HepG2 (cell line): ENCODE results near the gene FAF1. TPM values are rescaled to one million over a fixed set of nuclear protein-coding genes. Genes with fewer than 3 reads are reported as not detected.
A peak's percentile ranks its signal among the peaks of the same experiment; 100 is the strongest.

Experiments used
- HHEX ChIP-seq: IDR thresholded peaks from 2 replicates; pipeline ENCODE4 v1.6.1; 2016; ENCODE audit warnings: control low read depth
- KDM2A ChIP-seq: sonication (generic); formaldehyde crosslinking; IDR thresholded peaks from 2 replicates; pipeline ENCODE4 v1.4.0; 2020; ENCODE audit warnings: low read depth, missing genetic modification reagents, borderline replicate concordance
- NFE2 ChIP-seq: sonication (generic); formaldehyde crosslinking; IDR thresholded peaks from 2 replicates; pipeline ENCODE4 v1.4.0; 2020; ENCODE audit warnings: missing genetic modification reagents
- POLR2A ChIP-seq, 2 experiments: IDR thresholded peaks; 2 replicates each; pipeline ENCODE4 v1.6.1; 2011; ENCODE audit warnings: low read depth in 2 of 2, low read length in 2 of 2, mild to moderate bottlenecking in 1 of 2, moderate library complexity in 1 of 2; ENCODE audit not compliant: insufficient read depth in 1 of 2
- PTBP1 ChIP-seq: fragments of 200-400 bp; formaldehyde crosslinking; IDR thresholded peaks from 2 replicates; pipeline ENCODE4 v1.6.1; 2018; ENCODE audit warnings: low read length, low read depth; ENCODE audit not compliant: poor library complexity, severe bottlenecking
- SAFB2 ChIP-seq: sonication (generic); formaldehyde crosslinking; IDR thresholded peaks from 2 replicates; pipeline ENCODE4 v1.5.1; 2020; ENCODE audit warnings: missing genetic modification reagents, low read depth, mild to moderate bottlenecking, borderline replicate concordance
- ZNF251 ChIP-seq: sonication (generic); formaldehyde crosslinking; IDR thresholded peaks from 2 replicates; pipeline ENCODE4 v1.9.0; 2021; ENCODE audit warnings: mild to moderate bottlenecking, missing genetic modification reagents
- ZNF253 ChIP-seq: sonication (generic); formaldehyde crosslinking; IDR thresholded peaks from 2 replicates; pipeline ENCODE4 v1.8.0; 2022; ENCODE audit warnings: mild to moderate bottlenecking, missing genetic modification reagents, borderline replicate concordance
- ZNF776 ChIP-seq: sonication (generic); formaldehyde crosslinking; IDR thresholded peaks from 2 replicates; pipeline ENCODE4 v1.4.0; 2020; ENCODE audit warnings: mild to moderate bottlenecking, missing genetic modification reagents
- ZNF792 ChIP-seq: IDR thresholded peaks from 2 replicates; pipeline ENCODE4 v1.6.1; 2016
- polyA plus RNA-seq, 8 experiments: library from polyadenylated mRNA; depleted of rRNA in 3 of 8; stranded (reverse) in 7 of 8; unstranded in 1 of 8; fragments of >200 nt; fragmentation: Illumina TruSeq in 4 of 8; extraction: Trizol in 4 of 8; gene quantifications; 2 replicates each; pipeline versions ENCODE4 v1.2.1 to v1.2.3, GENCODE V29; 2011 to 2016; ENCODE audit warnings: low read depth in 4 of 8, missing spikeins in 1 of 8, mixed read lengths in 1 of 8; ENCODE audit not compliant: insufficient read depth in 1 of 8
- total RNA-seq, 5 experiments: library from RNA; depleted of rRNA; stranded (reverse); fragments of >200 nt; fragmentation: Illumina TruSeq; extraction: Trizol; gene quantifications; 2 replicates each; pipeline ENCODE4 v1.2.3, GENCODE V29; 2016; ENCODE audit warnings: low read depth in 1 of 5
- TF ChIP-seq, protein P1 (sequence below): sonication (generic); formaldehyde crosslinking; IDR thresholded peaks from 2 replicates; pipeline ENCODE4 v1.4.0; 2020; ENCODE audit warnings: missing genetic modification reagents
- TF ChIP-seq, protein P2 (sequence below): IDR thresholded peaks from 2 replicates; pipeline ENCODE4 v1.6.1; 2016
- TF ChIP-seq, protein P3 (sequence below): IDR thresholded peaks from 2 replicates; pipeline ENCODE4 v1.4.0; 2020; ENCODE audit warnings: mild to moderate bottlenecking, missing genetic modification reagents
- TF ChIP-seq, protein P4 (sequence below): sonication (generic); formaldehyde crosslinking; conservative IDR thresholded peaks from 2 replicates; pipeline ENCODE4 v1.4.0; 2020; ENCODE audit warnings: mild to moderate bottlenecking, missing genetic modification reagents, moderate library complexity
- TF ChIP-seq, protein P5 (sequence below): sonication (generic); formaldehyde crosslinking; IDR thresholded peaks from 2 replicates; pipeline ENCODE4 v1.4.0; 2020; ENCODE audit warnings: missing genetic modification reagents

FAF1 gene
- total and polyA plus RNA-seq, 2 of the 13 experiments (the other 11 are each of a cell fraction or from before 2014, with no cell fraction given): 19.4 to 63.3 TPM

DNA sequence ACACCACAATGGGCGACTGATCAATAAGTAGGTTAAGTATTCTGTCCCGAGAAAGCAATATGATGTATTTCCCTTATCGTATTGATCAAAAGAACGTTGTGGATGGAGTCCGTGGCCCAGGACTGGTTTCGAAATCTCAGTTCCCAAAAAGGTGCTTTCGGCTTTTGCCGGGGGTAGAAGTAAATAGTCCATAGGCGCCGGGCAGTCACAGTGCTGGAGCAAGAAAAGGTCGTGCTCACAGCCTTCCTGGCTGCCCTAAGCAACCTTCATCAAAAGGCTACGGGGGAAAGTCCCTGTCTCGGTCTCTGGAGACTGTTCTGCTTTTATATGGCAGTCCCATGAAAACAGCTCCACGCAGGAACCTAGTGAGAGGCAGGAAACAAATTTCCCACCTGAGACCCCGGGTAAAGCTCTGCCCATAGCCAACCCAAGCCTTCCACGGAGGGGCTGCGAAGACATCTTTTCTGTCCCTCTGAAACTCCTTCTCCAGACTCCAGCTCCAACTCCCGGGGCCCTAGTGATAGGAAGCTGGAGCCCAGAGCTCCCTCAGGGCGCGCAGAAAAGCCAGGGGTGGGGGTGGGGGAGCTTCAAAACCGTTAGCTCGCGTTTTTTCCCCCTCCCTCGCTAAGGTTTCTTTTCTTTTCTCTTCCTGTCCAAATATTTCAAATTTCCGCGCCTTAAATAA lies 17.0 kb upstream of the FAF1 start (continued):
- TF ChIP-seq, protein P1, sequence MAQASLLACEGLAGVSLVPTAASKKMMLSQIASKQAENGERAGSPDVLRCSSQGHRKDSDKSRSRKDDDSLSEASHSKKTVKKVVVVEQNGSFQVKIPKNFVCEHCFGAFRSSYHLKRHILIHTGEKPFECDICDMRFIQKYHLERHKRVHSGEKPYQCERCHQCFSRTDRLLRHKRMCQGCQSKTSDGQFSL (CRISPR knock-in tag): no peak
- TF ChIP-seq SAFB2 (CRISPR knock-in tag) (no peak; the same call in 1 of the 2 replicates), NFE2 (no peak), ZNF251 (CRISPR knock-in tag) (no peak), ZNF253 (CRISPR knock-in tag) (no peak), PTBP1 (no peak), ZNF792 (CRISPR knock-in tag) (0 out of 2 replicates have a peak, but pooled peaks have one; percentile 23), HHEX (CRISPR knock-in tag) (no peak), KDM2A (CRISPR knock-in tag) (no peak), POLR2A (IDR thresholded peaks at IDR 0.05; ENCODE audit: insufficient read depth in 1 of 2, low read depth in 2 of 2, low read length in 2 of 2) (peak in 1 of 2 experiments; percentile 46; a peak in 1 of 4 replicates), ZNF776 (CRISPR knock-in tag) (peak; percentile 6; the same call in 1 of the 2 replicates)
- TF ChIP-seq, protein P2, sequence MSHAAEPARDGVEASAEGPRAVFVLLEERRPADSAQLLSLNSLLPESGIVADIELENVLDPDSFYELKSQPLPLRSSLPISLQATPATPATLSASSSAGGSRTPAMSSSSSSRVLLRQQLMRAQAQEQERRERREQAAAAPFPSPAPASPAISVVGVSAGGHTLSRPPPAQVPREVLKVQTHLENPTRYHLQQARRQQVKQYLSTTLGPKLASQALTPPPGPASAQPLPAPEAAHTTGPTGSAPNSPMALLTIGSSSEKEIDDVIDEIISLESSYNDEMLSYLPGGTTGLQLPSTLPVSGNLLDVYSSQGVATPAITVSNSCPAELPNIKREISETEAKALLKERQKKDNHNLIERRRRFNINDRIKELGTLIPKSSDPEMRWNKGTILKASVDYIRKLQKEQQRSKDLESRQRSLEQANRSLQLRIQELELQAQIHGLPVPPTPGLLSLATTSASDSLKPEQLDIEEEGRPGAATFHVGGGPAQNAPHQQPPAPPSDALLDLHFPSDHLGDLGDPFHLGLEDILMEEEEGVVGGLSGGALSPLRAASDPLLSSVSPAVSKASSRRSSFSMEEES (CRISPR knock-in tag): no peak
- TF ChIP-seq, protein P3, sequence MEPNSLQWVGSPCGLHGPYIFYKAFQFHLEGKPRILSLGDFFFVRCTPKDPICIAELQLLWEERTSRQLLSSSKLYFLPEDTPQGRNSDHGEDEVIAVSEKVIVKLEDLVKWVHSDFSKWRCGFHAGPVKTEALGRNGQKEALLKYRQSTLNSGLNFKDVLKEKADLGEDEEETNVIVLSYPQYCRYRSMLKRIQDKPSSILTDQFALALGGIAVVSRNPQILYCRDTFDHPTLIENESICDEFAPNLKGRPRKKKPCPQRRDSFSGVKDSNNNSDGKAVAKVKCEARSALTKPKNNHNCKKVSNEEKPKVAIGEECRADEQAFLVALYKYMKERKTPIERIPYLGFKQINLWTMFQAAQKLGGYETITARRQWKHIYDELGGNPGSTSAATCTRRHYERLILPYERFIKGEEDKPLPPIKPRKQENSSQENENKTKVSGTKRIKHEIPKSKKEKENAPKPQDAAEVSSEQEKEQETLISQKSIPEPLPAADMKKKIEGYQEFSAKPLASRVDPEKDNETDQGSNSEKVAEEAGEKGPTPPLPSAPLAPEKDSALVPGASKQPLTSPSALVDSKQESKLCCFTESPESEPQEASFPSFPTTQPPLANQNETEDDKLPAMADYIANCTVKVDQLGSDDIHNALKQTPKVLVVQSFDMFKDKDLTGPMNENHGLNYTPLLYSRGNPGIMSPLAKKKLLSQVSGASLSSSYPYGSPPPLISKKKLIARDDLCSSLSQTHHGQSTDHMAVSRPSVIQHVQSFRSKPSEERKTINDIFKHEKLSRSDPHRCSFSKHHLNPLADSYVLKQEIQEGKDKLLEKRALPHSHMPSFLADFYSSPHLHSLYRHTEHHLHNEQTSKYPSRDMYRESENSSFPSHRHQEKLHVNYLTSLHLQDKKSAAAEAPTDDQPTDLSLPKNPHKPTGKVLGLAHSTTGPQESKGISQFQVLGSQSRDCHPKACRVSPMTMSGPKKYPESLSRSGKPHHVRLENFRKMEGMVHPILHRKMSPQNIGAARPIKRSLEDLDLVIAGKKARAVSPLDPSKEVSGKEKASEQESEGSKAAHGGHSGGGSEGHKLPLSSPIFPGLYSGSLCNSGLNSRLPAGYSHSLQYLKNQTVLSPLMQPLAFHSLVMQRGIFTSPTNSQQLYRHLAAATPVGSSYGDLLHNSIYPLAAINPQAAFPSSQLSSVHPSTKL (CRISPR knock-in tag): 0 out of 2 replicates have a peak, but pooled peaks have one; percentile 9
- TF ChIP-seq, protein P4, sequence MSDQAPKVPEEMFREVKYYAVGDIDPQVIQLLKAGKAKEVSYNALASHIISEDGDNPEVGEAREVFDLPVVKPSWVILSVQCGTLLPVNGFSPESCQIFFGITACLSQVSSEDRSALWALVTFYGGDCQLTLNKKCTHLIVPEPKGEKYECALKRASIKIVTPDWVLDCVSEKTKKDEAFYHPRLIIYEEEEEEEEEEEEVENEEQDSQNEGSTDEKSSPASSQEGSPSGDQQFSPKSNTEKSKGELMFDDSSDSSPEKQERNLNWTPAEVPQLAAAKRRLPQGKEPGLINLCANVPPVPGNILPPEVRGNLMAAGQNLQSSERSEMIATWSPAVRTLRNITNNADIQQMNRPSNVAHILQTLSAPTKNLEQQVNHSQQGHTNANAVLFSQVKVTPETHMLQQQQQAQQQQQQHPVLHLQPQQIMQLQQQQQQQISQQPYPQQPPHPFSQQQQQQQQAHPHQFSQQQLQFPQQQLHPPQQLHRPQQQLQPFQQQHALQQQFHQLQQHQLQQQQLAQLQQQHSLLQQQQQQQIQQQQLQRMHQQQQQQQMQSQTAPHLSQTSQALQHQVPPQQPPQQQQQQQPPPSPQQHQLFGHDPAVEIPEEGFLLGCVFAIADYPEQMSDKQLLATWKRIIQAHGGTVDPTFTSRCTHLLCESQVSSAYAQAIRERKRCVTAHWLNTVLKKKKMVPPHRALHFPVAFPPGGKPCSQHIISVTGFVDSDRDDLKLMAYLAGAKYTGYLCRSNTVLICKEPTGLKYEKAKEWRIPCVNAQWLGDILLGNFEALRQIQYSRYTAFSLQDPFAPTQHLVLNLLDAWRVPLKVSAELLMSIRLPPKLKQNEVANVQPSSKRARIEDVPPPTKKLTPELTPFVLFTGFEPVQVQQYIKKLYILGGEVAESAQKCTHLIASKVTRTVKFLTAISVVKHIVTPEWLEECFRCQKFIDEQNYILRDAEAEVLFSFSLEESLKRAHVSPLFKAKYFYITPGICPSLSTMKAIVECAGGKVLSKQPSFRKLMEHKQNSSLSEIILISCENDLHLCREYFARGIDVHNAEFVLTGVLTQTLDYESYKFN (CRISPR knock-in tag): 0 out of 2 replicates have a peak, but pooled peaks have one; percentile 2
- TF ChIP-seq, protein P5, sequence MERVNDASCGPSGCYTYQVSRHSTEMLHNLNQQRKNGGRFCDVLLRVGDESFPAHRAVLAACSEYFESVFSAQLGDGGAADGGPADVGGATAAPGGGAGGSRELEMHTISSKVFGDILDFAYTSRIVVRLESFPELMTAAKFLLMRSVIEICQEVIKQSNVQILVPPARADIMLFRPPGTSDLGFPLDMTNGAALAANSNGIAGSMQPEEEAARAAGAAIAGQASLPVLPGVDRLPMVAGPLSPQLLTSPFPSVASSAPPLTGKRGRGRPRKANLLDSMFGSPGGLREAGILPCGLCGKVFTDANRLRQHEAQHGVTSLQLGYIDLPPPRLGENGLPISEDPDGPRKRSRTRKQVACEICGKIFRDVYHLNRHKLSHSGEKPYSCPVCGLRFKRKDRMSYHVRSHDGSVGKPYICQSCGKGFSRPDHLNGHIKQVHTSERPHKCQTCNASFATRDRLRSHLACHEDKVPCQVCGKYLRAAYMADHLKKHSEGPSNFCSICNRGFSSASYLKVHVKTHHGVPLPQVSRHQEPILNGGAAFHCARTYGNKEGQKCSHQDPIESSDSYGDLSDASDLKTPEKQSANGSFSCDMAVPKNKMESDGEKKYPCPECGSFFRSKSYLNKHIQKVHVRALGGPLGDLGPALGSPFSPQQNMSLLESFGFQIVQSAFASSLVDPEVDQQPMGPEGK (CRISPR knock-in tag): no peak
